GM10248 (cell line): ENCODE data around the gene SDCBP2.

Source experiments
- CTCF ChIA-PET: fragments of 300-600 bp; sonication (Branson Sonifier 250); formaldehyde crosslinking; extraction: SDS; loops from one replicate; lab custom pipeline; 2021; ENCODE audit warnings: antibody characterized with exemption; lab: Yijun Ruan, JAX
- POLR2A ChIA-PET: fragments of 350-650 bp; sonication (Branson Sonifier 250); formaldehyde crosslinking; extraction: SDS; loops from one replicate; lab custom pipeline; 2020; ENCODE audit warnings: antibody characterized with exemption; lab: Yijun Ruan, JAX
- DNase-seq: peaks from one replicate; pipeline ENCODE4 v3.0.0; 2012; ENCODE audit errors: extremely low spot score
- TF ChIP-seq, protein P1 (sequence below): IDR thresholded peaks from 2 replicates; pipeline ENCODE4 v1.5.1; 2012; ENCODE audit warnings: mild to moderate bottlenecking, low read depth; ENCODE audit errors: extremely low read depth, missing control alignments, control extremely low read depth

Gene SDCBP2

DNA sequence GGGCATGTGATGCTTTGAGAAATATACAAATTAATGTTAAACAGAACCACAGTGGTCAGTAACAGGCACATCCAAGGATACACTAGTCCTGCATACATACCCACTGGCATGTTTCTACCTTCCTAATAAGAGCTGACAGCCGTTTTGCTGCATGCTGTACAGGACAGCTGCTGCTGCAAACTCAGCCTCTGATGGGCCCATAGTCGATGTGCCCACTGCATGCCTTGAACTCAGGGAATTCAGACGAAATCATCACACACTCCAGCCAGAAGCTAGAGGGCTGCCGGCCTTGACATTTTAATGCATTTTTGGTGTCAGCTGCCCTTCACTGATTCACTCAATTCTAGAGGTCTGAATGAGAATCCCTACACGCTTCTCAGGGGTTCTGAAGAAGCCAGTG, 34.6 kb upstream of the SDCBP2 start:
- DNase-seq, result no peak
- POLR2A ChIA-PET, result no interaction called here
- CTCF ChIA-PET, result interaction anchor here (1.2 kb wide), 1 partner anchor 9 kb away, joined by 3 read pairs; no protein-coding TSS in a partner anchor
- TF ChIP-seq, protein P1, sequence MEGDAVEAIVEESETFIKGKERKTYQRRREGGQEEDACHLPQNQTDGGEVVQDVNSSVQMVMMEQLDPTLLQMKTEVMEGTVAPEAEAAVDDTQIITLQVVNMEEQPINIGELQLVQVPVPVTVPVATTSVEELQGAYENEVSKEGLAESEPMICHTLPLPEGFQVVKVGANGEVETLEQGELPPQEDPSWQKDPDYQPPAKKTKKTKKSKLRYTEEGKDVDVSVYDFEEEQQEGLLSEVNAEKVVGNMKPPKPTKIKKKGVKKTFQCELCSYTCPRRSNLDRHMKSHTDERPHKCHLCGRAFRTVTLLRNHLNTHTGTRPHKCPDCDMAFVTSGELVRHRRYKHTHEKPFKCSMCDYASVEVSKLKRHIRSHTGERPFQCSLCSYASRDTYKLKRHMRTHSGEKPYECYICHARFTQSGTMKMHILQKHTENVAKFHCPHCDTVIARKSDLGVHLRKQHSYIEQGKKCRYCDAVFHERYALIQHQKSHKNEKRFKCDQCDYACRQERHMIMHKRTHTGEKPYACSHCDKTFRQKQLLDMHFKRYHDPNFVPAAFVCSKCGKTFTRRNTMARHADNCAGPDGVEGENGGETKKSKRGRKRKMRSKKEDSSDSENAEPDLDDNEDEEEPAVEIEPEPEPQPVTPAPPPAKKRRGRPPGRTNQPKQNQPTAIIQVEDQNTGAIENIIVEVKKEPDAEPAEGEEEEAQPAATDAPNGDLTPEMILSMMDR, result no peak

DNA sequence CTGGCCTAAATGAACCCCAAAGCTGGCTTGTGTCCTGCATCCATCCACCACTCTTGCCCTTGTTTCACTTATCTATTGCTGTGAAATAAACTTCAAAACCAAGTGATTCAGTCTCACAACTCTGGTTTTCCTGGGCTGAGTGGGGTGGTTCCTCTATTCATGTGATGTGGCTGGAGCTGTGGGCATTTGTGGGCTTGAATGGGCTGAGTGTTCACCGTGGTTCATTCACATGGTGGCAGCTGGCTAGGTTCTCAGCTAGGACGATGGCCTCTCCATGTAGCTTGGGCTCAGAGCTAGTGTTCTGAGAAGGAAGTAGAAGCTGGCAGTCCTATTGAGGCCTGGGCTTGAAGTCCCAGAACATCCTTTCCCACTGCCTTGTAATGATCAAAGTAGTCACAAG, 33.5 kb upstream of the SDCBP2 start:
- ChIA-PET CTCF (interaction anchor here (1.0 to 1.3 kb wide), 2 partner anchors 9 to 33 kb away, joined by 3 read pairs; partner anchors contain the start of gene SDCBP2), POLR2A (no interaction called here)
- TF ChIP-seq, protein P1, result no peak
- no peak for DNase-seq

DNA sequence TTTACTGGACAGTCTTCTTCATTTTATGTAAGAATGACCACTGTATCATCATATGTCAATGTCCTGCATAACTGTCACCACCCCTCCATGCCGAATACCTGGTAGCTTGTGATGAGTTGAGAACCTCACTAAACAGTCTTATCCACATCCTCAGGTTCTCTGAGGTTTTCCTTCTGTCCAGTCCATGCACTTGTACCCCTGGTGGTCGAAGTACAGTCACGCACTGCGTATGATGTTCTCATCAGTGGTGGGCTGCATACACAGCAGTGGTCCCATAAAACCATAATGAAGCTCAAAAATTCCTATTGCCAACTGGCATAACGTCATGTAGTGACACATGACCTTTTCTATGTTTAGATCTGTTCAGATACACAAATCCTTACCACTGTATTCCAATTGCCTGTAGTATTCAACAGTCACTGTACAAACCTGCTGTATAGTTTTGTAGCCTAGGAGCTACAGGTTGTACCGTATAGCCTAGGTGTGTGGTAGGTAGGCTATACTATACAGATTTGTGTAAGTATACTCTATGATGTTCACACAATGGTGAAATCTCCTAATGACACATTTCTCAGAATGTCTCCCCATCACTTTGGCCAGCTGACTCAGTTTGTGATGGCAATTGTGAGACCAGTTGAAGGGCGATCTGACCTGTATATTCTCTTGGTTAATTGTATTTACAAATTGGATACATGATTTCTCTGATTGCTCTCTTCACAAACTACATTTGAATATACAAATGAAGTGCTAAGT, 31.3 kb upstream of the SDCBP2 start:
- ChIA-PET POLR2A (no interaction called here), CTCF (interaction anchor here (1.0 to 1.1 kb wide), 2 partner anchors 24 to 77 kb away, joined by 3 read pairs; no protein-coding TSS in a partner anchor)
- no peak for DNase-seq
- TF ChIP-seq, protein P1, result no peak

DNA sequence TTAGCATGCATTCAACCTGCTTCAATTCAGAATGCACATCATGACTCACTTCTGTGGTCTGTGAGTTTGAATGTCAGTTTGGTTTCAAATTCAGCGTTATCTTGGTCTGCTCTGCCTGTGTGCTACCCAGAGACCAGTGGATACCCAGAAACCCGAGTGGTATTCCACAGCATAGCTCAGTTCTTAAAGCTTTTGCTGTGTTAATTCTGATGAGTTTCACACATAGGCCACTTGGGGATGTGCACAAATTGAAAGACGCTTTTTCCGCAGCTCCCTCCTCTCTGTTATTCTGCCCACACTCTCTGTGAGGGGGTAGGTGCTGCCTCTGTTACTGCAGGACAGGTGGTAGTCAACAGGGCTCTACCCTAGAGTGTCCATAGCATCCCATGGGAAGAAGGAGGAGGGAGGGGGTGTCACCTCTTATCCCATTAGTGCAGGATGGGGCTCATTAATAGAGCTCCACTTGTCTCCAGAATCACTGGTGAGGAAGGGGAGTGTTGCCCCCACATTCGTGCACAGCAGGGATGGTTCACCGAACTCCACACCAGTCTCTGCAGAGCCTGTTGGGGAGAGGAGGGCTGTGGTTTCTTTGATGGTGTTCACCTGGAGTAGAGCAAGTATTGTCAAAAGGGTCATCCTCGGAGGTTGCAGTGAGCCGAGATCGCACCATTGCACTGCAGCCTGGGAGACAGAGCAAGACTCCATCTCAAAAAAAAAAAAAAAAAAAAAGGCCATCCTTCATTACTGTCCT, 29.2 kb upstream of the SDCBP2 start:
- CTCF ChIA-PET, result interaction anchor here (1.7 kb wide), 1 partner anchor 31 kb away, joined by 4 read pairs; no protein-coding TSS in a partner anchor
- no peak for DNase-seq
- TF ChIP-seq, protein P1, result no peak
- POLR2A ChIA-PET, result no interaction called here

DNA sequence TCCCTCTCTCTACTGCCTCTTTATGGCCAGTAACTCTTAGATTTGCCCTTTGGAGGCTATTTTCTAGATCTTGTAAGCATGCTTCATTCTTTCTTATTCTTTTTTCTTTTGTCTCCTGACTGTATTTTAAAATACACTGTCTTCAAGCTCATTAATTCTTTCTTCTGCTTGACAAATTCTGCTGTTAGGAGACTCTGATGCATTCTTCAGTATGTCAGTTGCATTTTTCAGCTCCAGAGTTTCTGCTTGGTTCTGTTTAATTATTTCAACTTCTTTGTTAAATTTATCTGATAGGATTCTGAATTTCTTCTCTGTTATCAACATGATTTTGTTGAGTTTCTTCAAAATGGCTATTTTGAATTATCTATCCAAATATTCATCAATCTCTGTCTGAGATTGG, 25.0 kb upstream of the SDCBP2 start:
- no peak for DNase-seq
- TF ChIP-seq, protein P1, result no peak
- ChIA-PET CTCF (interaction anchor here (1.6 kb wide), 1 partner anchor 14 kb away, joined by 4 read pairs; no protein-coding TSS in a partner anchor), POLR2A (no interaction called here)

DNA sequence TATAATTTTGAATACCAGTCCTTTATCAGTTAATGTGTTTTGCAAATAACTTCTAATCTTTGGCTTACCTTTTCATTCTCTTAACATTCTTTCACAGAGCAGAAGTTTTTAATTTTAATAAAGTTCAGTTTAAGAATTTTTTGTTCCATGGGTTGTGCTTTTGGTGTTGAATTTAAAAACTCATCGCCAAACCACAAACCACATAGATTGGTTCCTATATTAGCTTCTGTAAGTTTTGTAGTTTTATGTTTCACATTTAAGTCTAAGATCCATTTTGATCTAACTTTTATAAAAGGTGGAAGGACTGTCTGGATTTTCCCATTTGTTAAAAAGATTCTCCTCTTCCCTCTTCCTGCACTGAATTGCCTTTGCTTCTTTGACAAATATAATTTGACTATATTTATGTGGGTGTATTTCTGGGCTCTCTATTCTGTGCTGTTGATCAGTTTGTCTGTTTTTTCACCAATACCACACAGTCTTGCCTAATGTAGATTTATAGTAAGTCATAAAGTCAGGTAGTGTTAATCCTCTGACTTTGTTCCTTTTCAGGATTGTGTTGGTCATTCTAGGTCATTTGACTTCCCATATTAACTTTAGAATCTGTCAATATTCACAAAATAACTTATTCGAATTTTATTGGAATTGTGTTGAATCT, 17.5 kb upstream of the SDCBP2 start:
- TF ChIP-seq, protein P1, result no peak
- CTCF ChIA-PET, result interaction anchor here (3.5 kb wide), 1 partner anchor 13 kb away, joined by 13 read pairs; no protein-coding TSS in a partner anchor
- POLR2A ChIA-PET, result no interaction called here
- no peak for DNase-seq
